GM21717 (cell line): ENCODE results near the gene TRIM65.

Experiments used
- ATAC-seq: cut with Tn5 transposase; IDR thresholded peaks from one replicate; pipeline ENCODE4 v1.9.1; 2021; ENCODE audit warnings: mild to moderate bottlenecking, moderate library complexity; ENCODE audit not compliant: unreplicated experiment

TRIM65 gene

DNA sequence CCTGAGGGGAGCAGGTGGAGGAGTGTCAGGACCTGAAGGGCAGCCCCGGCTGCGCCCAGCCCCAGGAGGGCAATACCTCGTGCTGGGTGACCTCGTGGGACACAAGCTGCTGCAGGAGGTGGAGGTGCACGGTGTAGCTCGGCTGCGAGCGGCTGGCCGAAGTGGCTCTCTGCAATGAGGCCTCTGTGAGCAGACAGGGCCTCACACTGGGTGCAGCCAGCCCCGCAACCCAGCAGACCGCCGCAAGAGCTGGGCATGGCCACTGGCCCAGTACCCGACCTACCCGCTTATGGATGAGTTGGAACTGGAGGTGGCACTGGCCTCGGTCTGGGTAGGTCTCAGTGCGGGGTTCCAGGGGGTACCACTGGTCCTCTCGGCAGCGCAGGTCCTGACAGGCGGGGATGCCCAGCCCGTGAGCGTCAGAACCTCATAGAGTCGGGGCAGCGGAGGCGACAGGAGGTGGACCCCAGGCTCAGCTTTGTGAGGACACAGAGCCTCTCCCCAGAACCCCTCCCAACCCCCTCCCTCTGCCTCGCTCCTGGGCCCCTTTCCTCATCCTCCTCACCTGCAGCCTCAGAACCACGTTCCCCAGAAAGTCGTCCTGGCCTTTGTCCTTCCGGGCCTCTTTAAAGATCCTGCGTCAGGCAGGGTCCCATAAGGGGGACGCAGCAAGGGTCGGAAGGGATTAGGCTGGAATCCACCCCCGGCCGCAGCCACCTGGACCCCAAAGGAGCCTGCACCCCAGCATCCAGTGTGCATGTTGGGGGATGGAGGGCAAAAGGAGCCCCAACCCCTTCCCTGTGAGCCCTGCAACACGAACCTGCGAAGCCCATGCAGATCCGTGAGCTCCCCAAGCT lies 56.6 kb downstream of the TRIM65 start:
- no peak for ATAC-seq
